ENCODE measurements around the gene NHLRC4.
A peak's percentile ranks its signal among the peaks of the same experiment; 100 is the strongest.

The NHLRC4 gene

DNA sequence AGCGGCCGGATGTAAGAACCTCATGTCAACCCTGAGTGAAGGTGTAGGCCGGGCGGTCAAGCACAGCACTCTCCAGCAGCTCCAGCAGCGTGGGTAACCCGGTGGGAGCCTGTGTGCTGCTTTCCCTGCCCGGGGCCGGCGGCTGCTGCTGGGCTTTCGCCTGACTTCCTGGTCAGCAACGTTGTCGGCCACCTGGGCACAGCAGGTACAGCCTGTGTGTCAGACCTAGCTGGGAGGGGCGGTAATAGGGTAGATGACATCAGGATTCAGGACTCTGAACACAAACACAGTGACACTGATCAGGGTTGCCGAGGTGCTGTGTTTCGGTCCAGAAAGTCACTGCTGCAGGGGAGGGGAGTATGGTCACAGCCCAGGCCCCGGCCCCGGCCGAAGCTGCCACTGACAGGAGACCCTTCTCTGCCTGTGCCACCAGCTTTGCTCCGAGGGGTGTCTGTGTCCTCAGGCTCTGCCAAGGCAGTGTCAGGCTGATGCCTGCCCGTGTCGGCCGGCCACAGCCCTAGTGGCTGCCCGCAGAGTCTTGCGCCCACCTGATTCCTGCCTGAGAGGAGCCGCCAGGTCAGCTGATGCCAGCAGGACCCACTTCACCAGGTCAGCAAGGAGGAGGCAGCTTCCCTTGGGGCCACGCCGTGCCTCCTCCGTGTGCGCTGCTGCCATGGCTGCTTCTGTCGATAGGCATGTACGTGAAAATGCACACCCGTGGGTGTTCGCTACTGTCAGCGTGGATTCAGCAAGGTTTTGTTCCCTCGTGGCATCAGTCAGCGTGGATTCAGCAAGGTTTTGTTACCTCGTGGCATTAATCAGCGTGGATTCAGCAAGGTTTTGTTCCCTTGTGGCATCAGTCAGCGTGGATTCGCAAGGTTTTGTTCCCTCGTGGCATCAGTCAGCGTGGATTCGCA is 32.3 kb downstream of the NHLRC4 start:
- DNase-seq (ENCODE audit: low read depth) = no peak

DNA sequence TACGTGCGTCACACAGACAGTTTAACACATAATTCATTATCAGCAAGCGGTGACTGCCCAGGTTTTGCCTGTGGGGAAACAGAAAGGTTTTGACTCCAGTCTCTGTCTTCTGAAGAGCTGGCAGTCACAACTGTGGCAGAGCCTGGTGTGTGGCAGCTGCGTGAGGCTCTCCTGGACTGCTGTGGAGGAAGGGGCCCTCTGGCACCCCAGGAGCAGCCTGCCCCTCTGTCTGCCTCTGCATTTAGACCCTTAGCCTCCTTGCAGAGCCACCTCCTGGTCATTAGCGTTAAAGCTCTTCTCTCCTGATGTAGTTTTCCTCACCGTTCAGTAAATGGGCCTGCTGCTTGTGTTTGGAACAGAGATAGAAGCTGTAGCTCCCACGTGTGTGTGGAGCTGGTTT is 34.0 kb downstream of the NHLRC4 start:
- DNase-seq (ENCODE audit: low read depth) = no peak

GRCh38 chr16:603933-604332 is 37.1 kb downstream of the NHLRC4 start:
- no peak for DNase-seq (ENCODE audit: low read depth)

DNA sequence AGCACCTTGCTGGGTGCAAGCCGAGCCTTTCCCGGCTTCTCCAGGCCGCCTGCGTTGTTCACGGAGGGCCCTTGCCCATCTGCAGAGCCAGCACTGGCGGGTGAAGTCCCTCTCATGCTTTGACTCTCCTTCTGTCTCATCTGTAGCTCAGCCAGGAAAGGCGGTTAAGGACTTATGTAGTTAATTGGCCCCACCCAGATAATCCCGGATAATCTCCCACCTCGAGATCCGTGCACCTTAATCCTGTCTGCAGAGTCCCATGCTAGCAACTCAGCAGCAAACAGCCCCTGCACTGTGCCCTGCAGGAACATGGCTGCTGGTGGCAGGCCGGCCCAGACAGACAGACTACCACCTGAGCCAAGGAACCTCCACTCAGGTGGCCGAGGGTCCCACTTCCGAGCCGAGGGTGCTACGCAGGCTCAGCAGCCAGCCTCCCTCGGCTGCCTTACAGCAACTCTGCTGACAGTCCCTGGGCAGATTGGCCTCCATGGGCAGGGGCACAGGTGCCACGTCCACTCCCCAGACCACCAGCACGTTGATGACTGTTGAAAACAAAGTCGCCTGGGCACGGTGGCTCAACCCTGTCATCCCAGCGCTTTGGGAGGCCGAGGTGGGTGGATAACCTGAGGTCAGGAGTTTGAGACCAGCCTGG is 40.0 kb downstream of the NHLRC4 start:
- no peak for DNase-seq (ENCODE audit: low read depth)

- no peak for DNase-seq (ENCODE audit: low read depth)
These were observed 41.2 kb downstream of the NHLRC4 start for GRCh38 chr16:608019-608418.

DNA sequence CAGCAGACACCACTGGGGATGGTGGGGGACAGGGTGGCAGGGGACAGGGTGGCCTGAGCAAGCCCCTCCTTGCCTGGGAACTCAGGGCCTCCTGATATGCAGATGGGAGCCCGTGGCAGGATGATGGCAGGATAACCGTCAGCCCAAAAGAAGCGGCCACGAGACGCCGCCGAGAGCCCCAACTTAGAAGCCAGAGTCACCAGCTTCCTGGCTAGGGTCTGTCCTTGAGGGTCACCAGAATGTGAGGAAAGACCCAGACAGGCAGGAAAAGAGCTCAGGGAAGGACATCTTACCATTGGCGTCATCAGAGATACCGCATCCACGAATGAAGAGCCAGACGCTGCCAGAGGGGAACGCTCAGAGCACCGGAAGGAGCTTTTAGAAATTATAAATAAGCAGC is 42.5 kb downstream of the NHLRC4 start:
- no peak for DNase-seq (ENCODE audit: low read depth)

GRCh38 chr16:609984-610383 is 43.2 kb downstream of the NHLRC4 start:
- no peak for DNase-seq (ENCODE audit: low read depth)

GRCh38 chr16:610513-611381 is 43.9 kb downstream of the NHLRC4 start:
- peak; percentile 38 for DNase-seq (ENCODE audit: low read depth)

- DNase-seq (ENCODE audit: low read depth) = no peak
These were observed 48.3 kb downstream of the NHLRC4 start for GRCh38 chr16:615122-615521.

- no peak for DNase-seq (ENCODE audit: low read depth)
These were observed 50.2 kb downstream of the NHLRC4 start for GRCh38 chr16:616733-617586.

DNA sequence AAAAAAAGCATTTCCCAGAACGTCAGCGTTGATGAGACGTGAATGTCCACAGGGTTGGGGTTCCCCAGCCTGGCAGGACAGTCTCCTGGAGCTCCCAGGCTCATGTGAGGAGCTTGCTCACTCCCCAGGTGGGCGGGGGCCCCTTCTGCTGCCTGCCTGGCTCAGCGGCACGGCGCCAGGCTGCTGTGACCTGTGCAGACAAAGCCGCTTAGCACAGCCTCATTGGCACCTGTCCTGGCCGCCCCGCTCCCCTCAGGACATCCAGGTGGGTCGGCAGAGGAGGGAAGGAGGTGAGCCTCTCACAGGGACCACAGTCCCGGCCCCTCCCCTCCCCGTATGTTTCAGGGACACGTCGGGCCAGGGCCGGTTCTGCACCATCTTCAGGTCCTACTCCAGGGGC is 51.0 kb downstream of the NHLRC4 start:
- DNase-seq (ENCODE audit: low read depth) = no peak

Data from stimulated activated CD8-positive, alpha-beta memory T cell treated with anti-CD3 and anti-CD28 coated beads, Interleukin-7, amount 100 ng/mL, for 24 hours (primary cell).